DMS 273 (cell line): ENCODE results near the gene TAF3.
A peak's percentile ranks its signal among the peaks of the same experiment; 100 is the strongest.
"Not testable (repeated sequence)": the region's sequence is repeated elsewhere in the genome, so short reads cannot be mapped to it uniquely, and the experiment has no call there.

ENCODE experiments used
- DNase-seq: peaks from one replicate; lab custom pipeline; 2025; ENCODE audit not compliant: unreplicated experiment; lab: John Stamatoyannopoulos, UW

TAF3 gene

DNA sequence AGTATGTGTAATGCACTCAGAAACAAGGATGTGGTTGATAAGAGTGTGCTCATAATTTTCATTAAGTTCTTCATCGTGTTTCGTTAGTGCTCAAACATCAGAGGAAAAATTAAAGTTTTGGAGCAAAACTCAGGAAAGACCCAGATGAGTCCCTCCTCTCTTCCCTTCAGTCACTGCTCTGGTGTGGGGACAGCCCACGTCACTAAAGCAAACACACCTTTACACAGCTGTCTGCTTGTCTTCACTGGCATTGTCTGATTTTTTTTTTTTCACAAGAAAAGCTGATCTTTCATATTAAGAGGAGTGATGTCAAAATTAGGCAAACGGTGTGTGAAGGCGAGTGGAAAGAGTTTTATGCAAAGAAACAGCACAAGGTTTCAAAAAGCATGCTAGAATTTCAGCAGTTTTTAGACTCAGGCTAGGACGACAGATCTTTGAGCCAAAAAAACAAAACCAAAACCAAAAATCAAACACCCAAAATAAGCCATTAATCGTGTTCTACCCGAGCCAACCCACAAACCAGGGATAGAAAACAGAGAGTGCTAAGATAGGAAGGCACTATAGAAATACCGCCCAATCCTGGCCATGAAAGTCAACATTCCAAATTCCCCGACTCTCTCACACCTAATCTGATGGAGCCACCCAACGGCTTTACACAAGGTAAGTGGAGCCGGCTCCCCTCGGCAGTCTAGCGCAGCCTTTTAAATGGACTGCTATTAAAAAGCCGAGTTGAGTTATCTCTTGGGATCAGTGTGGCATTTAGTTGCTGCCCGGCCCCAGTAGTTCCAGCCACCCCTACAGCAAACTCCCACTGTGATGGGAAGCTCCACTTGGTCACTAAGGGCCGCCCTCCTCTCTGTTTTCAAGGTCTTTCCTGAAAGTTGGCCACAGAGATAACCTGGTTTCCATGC, 208.3 kb downstream of the TAF3 start:
- DNase-seq: no peak

DNA sequence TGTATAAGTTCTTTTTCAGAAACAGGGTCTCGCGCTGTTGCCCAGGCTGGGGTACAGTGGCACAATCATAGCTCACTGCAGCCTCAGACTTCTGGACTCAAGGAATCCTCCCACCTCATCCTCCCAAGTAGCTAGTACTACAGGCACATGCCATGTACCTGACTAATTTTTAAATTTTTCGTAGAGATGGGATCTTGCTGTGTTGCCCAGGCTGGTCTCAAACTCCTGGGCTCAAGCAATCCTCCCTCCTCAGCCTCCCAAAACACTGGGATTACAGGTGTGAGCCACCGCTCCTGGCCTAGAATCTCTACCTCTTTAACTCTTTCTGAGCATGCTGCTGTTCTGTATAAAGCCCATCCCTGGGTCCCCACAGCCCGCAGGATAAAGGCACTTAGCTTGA, 212.9 kb downstream of the TAF3 start:
- DNase-seq: not testable (repeated sequence)

DNA sequence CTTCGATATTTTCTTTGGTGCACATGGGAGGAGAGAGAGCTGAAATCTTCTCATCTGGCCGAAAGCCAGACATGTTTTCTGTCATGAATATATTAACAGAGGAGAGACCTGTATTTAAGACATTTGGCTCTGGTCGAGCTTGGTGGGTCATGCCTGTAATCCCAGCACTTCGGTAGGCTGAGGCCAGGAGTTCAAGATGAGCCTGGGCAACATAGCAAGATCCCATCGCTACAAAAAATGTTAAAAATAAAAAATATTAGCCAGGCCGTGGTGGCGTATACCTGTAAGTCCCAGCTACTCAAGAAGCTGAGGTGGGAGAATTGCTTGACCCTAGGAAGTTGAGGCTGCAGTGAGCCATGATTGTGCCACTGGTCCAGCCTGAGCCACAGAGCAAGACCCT, 214.3 kb downstream of the TAF3 start:
- no peak for DNase-seq

DNA sequence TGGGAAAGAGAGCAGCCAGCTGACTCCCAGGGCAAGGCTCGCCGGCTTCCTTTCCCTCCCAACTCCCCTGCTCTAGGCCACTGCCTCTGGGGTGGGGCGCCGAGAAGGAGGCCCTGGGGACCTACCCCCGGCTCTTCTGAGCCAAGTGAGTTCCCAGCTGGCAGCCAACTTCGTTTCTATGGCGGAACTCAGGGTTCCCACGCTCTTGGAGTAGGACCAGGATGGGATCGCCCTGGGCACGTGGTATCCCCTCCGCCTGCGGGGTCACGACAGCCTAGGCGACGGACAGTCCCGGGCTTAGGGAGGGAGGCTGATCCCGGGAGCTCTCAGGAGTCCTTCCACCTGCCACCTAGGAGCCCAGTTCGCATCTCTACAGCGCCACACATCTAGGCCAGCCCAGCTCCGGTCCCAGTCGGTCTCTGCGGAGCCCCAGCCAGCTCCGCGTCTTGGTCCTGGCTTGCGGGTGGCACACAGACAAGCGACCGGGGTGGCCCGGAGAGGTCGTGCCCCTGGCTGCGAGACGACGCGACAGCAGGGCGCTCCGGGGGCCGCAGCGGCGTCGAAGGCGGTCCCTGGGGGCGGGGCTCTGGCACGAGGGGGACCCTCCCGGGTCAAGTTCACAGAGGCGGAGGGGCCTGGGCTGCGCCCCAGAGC, 215.6 kb downstream of the TAF3 start:
- peak; percentile 26 for DNase-seq

DNA sequence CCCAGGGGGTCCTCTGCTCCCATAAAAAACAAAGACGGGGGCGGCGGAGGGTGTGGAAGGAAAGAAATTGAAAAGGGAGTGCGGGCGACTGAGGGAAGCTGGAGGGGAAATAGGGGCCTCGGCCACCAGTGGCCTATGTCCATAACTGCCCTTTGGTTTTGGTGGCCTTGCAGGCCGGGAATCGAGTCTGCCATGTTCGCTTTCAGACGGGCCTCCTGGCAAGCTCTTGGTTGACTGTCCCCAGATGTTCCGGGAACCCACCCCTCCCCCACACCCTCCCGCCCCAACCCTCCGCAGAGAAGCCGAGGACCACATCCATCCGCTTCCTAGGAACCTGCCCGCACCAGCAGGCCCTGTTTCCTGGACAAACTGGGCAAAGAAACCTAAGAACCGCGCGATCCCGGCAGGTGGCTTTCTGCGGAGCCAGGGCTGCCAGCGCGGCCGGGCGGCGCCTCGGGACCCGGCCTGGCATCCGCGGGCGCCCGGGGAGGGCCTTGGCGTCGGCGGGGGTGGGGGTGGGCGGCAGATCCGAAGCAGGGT, 216.2 kb downstream of the TAF3 start:
- peak; percentile 24 for DNase-seq

DNA sequence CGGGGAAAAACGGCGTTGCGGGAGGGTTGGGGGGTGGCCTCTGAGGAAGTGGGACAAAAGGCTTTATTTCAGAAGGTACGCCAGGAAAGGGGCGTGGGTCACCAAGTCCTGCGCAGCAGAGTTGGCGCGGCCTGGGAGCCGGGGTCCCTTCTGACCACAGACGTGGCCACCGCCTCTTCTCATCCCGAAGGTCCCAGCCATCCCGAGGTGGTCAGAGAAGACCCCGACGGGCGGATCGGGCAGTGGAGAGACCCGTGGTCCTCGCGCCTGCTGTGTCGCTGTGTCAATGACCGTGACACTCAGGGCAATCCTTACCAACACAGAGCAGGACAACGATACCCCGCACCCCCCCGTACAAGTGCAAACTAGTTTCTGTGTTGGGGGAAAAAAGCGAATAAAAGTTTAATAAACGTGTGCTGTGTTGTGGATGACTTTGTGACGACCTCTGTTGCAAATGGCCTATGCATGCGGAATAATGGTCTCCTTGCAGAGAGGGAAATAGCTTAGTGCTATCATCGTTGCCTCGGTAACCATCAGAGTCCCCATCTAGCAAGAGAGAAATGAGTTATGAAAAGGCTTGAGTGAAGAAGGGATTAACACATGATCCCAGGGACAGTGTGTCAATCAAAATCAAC, 216.8 kb downstream of the TAF3 start:
- DNase-seq: peak; percentile 48

DNA sequence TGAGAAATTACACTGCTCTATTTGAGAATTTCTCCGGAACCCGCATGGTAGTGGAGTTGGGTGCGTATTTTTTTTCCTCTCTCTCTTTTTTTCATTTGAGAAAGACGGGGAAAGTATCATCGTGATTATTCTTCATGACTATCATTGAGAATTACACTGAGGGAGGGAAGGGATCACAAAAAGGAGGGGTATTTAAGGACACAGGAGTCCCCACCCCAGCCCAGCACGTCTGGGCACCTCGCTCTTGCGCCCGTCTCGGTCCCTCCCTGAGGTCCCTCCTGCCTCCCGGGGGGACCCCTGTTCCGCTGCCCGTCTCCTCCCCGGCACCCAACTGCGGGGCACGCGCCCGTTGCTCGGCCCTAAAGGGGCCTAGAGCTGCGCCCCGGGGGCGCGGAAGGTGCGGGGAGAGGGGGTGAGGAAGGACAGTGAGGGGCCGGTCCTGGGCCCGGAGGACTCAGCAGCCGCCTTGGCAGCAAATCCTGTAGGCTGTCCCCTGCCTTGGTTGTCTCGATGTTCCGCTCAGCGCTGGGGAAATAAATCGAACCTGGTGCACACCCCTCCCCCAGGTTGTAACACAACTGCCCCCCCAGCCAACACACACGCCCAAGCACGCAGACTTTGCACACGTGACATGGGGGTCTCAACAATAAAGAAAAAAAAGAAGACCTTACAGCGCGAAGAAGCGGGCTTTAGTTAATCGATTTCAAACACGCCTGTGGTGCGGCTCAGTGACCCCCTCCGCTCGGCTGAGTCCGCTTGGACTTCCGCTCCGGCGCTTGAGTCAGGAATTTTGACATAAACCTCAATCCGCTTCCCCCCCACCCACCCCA, 217.6 kb downstream of the TAF3 start:
- DNase-seq: no peak

DNA sequence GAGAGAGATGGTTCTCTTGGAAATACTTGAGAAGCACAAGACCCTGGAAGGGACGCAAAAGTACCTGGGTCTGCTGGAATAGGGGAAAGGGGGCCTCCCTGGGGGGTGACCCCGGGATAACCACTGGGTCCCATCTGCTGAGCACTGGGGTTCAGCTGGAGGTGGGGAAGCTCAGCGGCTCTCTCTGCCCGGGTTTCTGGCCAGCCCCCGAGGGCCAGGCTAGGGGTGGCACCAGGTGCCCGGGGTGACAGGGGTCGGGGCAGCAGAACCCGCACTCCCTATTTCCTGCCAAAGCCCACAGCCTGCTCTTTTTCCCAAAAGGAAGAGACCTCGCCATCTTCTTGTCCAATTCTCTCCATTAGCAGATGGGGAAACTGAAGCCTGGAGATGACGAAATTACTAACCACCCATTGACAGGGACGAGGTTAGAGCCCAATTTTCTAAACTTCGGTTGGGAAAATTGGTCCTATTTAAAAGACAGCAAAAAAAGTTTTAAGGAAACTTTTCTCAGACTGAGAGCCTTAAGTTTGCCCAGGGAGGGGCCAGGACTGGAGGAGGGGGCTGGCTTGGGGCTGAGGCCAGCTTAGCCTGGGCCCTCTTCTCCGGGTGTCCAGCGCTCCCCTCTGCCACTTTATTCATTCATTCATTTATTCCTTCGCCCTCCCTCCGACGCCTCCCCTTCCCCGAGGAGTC, 218.3 kb downstream of the TAF3 start:
- DNase-seq: no peak

DNA sequence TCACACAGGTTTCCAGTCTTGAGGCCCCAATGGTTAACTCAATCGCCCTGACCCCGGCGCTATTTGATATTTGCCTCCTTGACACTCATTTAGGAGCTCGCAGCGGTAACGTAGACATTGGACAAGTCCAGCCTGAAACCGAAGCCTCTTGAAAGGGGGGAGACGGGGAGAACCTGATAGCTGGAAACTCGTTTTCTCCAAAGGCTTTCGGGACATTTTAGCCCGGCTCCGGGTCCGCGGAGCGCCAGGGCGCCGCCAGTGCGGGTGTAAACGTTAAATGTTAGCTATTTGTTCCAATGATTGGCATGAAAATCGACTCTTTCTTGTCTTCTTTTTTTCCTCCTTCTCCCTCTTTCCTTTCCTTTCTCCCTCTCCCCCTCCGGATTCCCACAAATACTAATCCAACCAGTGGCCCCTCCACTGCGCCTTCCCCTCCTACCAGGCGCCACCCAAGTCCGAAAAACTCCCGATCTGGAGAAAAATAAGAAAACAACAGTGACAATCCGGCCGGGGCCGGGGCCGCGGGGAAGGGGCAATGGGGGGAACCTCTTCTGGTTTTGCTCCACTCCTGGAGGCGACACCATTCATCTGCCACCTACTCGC, 219.0 kb downstream of the TAF3 start:
- DNase-seq: no peak

DNA sequence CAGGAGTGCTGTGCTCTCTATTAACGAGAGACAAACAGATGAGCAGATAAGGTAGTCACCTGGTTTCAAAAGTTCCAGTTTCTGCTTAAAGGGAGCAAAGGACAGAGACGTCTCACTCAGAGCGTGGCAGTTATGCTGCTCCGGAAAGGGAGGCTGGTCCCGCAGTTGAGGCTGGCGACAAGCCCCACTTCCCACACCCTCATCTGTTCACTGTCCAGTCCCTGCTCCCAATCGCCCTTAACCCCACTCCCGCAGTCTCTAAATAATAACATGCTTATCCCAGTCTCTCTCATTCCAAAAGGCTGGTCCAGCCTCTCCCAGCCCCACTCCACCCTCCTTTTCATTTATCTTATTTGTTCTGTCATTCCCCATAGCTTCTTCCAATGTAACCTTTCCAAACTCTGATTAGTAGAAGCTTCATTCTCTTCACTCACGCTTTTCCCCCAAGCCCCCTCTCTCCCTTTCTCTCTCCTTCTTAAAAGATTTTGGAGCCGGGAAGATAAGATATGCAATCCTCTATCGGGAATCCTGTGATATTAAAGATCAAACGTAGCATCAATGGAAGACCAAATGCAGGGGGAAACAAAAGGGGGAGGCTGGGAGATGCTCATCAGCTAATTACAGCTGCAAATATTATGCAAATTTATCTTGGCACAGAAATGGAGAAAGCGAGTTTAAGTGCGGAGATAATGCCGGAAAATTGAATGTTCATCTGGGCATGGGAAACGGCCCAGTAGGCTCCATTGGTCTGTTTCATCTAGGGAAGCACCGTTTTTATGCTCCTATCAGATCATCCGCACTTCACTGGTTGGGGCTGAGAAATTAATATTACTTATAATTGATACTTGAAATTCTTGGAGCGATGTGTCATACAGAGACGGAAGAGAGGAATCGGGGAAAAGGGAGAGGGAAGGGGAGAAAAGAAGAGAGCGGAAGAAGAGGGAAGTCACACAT, 219.9 kb downstream of the TAF3 start:
- DNase-seq: no peak

DNA sequence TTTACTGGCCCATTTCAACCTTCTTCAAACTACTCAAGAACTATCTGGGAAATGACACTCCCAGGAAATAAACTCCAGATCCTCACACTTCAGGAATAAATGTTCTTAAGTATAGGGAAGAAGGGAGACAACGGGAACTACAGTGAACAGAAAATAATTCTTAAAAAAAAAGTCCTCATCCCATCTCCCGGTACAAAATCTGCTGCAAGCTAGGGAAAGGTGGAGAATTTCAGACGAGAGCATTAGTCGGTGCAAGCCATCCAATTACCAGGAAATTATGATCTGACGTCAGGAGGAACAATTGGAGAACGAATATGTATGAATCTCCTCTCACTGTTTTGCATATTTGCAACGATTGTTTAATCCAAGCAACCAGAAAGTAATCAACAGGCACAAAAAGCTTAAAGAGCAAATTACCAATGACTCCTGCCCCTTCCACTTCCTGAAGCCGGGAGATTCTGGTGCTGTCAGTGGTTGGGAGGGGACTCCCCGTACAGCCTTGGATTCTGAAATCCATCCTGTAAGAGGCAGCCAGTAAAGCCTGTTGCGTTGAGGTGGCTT, 221.1 kb downstream of the TAF3 start:
- no peak for DNase-seq

DNA sequence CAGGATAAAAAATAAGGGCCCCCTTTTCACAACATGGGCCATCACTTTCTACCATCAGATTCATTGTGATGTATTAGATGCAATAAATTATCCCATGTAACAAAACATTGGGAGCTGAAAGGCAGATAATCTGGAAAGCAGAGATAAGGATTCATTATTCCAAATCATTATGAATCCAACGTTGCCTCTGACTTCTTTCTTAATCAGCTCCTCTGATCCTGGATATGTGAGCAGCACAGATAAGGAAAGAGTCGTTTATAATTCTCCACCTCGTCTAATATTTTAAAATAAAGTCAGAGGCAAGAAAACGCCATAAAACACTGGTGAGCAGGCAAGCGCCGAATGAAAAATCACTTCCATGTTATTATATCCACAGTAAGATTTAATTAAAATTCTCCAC, 222.3 kb downstream of the TAF3 start:
- DNase-seq: no peak

DNA sequence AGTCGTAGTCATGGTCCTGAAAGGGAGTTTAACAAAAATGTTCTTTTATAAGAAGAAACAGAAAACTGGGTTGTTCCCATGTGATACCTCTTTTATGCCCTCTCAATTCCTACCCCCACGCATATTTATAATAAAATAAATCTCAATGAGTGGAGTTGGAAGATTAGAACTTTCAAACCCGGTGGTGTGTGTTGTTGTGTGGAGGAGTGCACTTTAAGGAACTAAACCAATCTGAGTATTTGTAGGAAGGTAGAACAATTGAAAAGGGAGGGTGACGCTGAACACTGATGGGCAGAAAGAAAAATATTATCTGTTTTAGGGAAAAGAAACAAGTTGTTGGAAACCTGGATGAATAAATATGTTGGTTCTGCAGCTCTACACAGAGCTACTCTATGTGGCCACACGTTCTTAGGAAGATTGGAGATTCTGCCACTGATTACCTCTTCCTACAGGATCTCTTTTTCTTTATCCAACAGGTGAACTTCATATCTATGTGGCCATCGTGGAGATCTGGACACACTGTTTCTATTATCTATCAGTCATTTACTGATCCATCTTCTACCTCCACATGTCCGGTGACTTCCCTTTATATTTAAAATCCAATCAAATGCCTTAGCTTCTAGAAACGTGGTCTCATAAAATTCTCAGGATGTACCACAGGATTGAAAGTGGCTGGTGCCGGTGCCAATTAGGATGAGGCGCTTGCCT, 223.1 kb downstream of the TAF3 start:
- DNase-seq: no peak

DNA sequence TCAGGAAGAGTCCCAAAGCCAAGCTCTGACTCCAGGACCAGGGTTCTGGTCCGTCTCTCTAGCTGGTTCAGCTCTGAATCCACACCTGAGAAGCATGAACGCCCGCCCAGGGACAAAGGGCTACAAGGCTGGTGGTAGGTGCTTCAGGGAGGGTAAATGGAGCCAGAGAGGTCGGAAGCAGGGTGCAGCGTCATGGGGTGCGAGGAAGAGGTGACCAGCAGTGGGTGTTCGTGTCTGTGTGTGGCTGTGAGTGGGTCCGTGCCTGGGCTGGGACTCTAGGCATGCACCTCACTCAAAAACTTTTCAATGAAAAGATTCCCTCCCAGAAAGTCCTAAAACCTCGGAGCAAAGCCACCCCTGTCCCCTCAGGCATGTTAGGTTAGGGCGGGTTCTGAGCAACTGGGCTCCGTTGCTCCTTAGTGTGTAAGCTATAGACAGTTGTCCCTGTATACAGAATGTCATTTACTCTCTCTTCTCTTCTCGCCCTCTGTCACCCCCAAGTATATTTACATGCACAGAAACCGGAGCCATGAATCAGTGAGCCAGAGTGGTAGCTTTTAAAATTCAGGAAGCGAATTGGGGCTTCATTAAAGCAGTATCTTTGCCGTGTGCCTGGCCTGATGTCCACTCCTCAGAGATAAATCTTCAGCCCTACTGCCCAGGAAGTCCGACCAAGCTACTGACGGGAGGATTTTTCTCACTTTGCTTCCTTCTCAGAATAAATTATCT, 223.9 kb downstream of the TAF3 start:
- DNase-seq: no peak

DNA sequence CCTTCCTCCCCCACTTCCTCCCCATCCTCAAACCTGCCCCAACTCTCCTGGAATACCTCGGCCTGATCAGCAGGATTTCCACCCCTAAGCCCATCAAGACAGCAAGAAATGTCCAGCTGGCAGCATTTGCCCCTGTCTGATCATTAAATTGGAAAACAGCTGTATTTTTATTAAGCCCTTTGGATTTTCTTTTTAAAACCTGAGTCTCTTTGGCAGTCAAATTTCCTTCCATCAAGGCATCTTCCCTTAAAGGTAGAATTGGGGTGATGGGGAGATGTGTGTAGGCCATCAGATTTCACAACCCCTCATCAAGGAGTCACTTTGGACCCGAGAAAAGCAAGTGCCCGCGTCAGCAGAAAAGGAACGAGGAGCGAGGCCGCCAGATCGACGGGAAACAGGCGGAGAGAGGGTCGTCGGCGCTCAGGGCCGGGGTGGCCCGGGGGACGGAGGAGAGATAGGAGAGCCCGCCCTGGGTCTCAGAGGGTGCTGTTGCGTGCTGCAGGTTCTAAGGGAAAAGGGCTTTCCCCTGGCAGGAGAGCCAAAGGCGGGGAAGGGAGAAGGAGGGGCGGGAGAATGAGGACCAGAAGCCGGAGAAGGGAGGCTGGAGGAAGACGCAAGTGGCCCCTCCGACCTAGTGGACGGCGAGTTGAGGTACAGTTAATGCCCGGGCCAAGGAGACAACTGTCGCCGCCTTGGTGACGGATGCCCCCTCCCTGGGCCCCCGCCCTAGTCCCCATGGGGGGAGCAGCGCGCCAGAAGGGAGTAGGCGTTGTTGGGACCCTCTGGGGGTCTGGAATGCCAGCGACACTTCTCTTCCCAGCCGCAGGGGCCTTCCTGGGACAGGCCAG, 224.6 kb downstream of the TAF3 start:
- DNase-seq: no peak
